HG02938 (cell line): ENCODE data around the gene OR2H2.

ENCODE experiments used
- ATAC-seq: cut with Tn5 transposase; IDR thresholded peaks from one replicate; pipeline ENCODE4 v1.9.1; 2021; ENCODE audit warnings: mild to moderate bottlenecking, moderate library complexity; ENCODE audit not compliant: unreplicated experiment

The OR2H2 gene

GRCh38 chr6:29590218-29590808 is 5.4 kb downstream of the OR2H2 start:
- ATAC-seq: no peak

GRCh38 chr6:29591677-29592076 is 6.8 kb downstream of the OR2H2 start:
- no peak for ATAC-seq

GRCh38 chr6:29593199-29593855 is 8.4 kb downstream of the OR2H2 start:
- no peak for ATAC-seq

- ATAC-seq: no peak
Measured at GRCh38 chr6:29596381-29596900, 11.5 kb downstream of the OR2H2 start.

- ATAC-seq: no peak
Measured at GRCh38 chr6:29597184-29597583, 12.3 kb downstream of the OR2H2 start.

- no peak for ATAC-seq
Measured at GRCh38 chr6:29598172-29598747, 13.3 kb downstream of the OR2H2 start.

GRCh38 chr6:29602564-29603361 is 17.8 kb downstream of the OR2H2 start:
- ATAC-seq: no peak

- no peak for ATAC-seq
Measured at GRCh38 chr6:29603456-29603855, 18.5 kb downstream of the OR2H2 start.

- no peak for ATAC-seq
Measured at GRCh38 chr6:29603930-29604329, 19.0 kb downstream of the OR2H2 start.

- ATAC-seq: no peak
Measured at GRCh38 chr6:29608131-29608530, 23.2 kb downstream of the OR2H2 start.

GRCh38 chr6:29610540-29610939 is 25.6 kb downstream of the OR2H2 start:
- no peak for ATAC-seq

GRCh38 chr6:29611426-29611825 is 26.5 kb downstream of the OR2H2 start:
- no peak for ATAC-seq

GRCh38 chr6:29617782-29618554 is 33.0 kb downstream of the OR2H2 start:
- no peak for ATAC-seq

- ATAC-seq: no peak
Measured at GRCh38 chr6:29619578-29620160, 34.7 kb downstream of the OR2H2 start.

GRCh38 chr6:29620630-29621029 is 35.7 kb downstream of the OR2H2 start:
- no peak for ATAC-seq

GRCh38 chr6:29624520-29624961 is 39.6 kb downstream of the OR2H2 start:
- no peak for ATAC-seq

GRCh38 chr6:29625337-29625930 is 40.5 kb downstream of the OR2H2 start:
- no peak for ATAC-seq

GRCh38 chr6:29626948-29627754 is 42.2 kb downstream of the OR2H2 start:
- ATAC-seq: no peak
